HG03457 (cell line): ENCODE measurements around the gene HSBP1.

Experiments used
- ATAC-seq: cut with Tn5 transposase; IDR thresholded peaks from one replicate; pipeline ENCODE4 v1.9.1; 2021; ENCODE audit warnings: moderate number of reproducible peaks; ENCODE audit not compliant: unreplicated experiment

Gene HSBP1

GRCh38 chr16:83807710-83808572 is at the start of gene HSBP1:
Gene HSBP1 (plus strand): TSS chr16:83807978. CDS start chr16:83808077, 99 bp downstream.
- peak; percentile 79 for ATAC-seq

DNA sequence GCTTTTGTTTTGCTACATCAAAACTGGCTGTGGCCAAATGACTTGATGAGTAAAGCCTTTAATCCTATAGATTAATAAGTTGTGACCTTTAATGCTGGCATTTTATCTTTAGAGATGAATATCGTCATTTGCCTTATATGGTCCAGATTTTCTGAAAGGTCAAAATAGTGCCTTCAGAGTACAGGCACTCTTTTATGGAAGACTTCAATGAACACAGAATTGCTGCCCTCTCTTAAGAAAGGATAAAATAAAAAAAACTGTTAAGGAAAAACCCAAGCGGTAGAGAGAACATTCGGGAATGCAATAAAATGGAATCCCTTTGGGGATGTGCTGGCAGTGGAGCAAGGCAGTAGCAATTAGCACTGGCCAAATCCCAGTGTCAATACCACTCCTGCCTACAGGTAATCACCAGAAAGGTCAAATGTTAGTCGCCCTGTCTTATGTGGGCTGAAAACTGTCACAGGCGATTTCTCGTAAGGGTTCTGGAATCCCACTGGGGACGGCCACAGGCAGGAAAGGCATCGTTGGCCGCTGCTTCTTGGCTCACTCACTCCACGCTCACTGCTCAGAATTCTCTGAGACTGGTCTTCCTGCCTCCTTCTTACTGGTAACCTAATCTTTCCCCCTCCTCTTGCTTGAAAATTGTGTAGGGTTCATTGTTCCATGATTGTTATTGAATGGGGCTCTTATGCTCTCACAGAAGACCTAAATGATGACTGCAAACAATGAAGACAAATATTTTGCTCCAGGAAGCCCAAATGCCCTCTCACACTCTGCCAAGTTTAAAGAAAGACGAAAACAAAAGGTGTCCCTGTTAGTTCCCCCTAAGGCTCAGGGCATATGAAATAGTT is 45.4 kb upstream of the HSBP1 start:
- ATAC-seq: no peak

DNA sequence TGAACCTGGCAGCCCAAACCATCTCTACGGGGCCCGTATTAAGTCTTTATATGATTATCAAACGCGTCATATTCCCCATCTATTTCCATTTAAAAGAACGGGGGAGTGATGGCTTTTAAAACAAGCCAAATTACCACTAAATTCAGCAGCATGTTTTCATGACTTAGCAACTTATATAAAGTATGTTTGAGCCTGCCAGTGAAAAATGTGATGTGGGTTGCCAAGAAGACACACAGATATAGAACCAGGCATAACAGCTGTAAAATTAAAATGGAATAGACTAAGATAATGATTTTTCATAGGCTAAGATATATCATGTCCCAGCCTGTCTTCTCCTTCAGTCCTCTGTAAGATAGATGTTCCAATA is 44.8 kb upstream of the HSBP1 start:
- ATAC-seq: no peak

- no peak for ATAC-seq
Measured at GRCh38 chr16:83768986-83769385, 38.8 kb upstream of the HSBP1 start.

DNA sequence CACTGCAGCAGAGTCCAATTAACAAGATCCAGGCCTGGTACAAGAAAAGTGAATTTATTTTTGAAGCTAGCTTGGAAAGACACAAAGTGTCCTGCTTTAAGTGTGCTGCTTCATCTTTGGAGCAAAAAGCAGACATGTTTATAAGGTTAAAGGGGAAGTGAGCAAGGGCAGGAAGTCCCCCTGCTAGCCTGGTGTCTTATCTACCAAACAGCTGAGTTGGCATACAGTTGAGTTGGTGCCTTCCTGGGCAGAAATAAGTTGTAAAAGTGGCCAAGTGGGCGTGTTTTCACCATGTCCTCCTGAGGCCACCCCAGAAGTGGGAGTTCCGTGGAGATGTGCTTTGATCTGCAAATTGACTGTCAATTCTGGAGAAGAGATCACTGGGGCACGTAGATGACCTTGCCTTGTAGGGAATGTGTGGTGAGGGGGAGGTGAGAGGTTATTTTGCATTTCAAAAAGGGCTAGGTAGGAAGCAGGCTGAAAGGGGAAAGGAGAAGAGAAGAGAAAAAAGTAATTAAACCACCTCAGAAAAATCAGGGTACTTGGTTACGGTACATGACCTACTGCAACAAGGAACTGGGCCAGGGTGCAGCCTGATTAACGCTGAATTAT is 38.3 kb upstream of the HSBP1 start:
- ATAC-seq: no peak

GRCh38 chr16:83771306-83771942 is 36.4 kb upstream of the HSBP1 start:
- no peak for ATAC-seq

DNA sequence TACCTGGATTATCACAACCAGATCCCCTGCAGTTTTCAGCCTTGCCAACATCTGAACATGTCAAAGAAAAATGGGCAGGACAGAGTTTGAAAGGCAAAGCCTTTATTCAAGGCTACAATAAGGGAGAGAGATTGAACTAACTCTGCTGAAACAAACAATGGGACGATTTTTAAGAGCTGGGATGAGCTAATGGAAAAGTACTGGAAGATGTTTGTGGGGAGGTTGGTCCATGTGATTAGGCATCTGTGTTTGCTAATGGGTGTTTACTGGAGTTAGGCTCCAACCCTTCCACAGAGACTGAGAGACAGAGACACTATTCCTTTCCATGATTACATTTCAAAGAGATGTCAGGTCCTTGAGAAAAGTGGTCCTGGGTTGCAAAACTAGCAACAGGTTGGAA is 35.0 kb upstream of the HSBP1 start:
- no peak for ATAC-seq

DNA sequence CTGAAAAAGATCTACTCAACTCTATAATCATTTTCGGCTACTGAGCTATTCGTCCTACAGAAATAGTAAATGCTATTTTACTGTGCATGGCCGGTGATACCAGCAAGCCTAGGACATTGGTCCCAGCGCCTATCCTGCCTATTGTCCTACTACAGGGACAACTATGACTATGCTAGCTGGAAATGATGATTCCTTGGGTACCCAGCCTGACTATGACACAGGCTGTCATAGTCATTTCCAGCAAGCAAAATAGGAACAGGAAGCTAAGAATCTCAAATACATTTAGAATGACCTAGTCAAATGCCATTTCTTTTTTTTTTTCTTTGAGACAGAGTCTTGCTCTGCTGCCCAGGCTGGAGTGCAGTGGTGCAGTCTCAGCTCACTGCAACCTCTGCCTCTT is 33.7 kb upstream of the HSBP1 start:
- no peak for ATAC-seq

DNA sequence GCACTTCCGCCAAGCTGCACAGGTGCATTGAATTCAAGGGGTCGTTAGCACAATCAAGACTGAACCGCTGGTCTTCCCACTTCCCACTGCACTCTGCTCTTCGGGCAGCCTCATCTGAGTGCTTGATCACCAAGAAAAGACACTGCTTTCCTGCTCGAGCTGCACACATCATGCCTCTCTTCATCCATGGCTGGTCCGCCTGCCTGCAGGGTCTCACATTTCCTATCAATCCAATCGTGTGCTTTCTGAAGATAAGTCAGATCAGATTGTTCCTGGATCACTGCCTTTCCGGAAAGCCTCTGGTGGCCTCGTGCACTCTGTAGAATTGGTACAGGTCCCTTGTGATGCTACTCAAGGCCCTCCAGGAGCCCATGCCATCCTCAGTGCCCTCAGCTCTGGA is 30.8 kb upstream of the HSBP1 start:
- ATAC-seq: no peak

GRCh38 chr16:83779886-83780285 is 27.9 kb upstream of the HSBP1 start:
- no peak for ATAC-seq

- ATAC-seq: no peak
Measured at GRCh38 chr16:83785455-83785854, 22.3 kb upstream of the HSBP1 start.

GRCh38 chr16:83789642-83790401 is 18.0 kb upstream of the HSBP1 start:
- no peak for ATAC-seq

- ATAC-seq: no peak
Measured at GRCh38 chr16:83791916-83792315, 15.9 kb upstream of the HSBP1 start.

GRCh38 chr16:83792391-83792790 is 15.4 kb upstream of the HSBP1 start:
- ATAC-seq: no peak

GRCh38 chr16:83793179-83793578 is 14.6 kb upstream of the HSBP1 start:
- no peak for ATAC-seq

- ATAC-seq: no peak
Measured at GRCh38 chr16:83794860-83795554, 12.8 kb upstream of the HSBP1 start.

GRCh38 chr16:83797013-83797412 is 10.8 kb upstream of the HSBP1 start:
- no peak for ATAC-seq

- no peak for ATAC-seq
Measured at GRCh38 chr16:83799336-83799735, 8.4 kb upstream of the HSBP1 start.

GRCh38 chr16:83802135-83802534 is 5.6 kb upstream of the HSBP1 start:
- ATAC-seq: no peak
